MM.1S (cell line): ENCODE results near the gene ENOX2.

Experiments
- EZH2 ChIP-seq: fragments of 300-600 bp; sonication (generic); optimal IDR thresholded peaks from 2 replicates; pipeline ENCODE3; 2017; ENCODE audit warnings: low read depth, mild to moderate bottlenecking, antibody characterized with exemption, low read length, mixed read lengths
- EZH2phosphoT487 ChIP-seq: fragments of 300-600 bp; sonication (generic); IDR thresholded peaks from 2 replicates; pipeline ENCODE4 v1.6.1; 2018; ENCODE audit warnings: antibody characterized with exemption, low read length
- TF ChIP-seq, protein P1 (sequence below): fragments of 300-600 bp; sonication (generic); IDR thresholded peaks from 2 replicates; pipeline ENCODE4 v1.5.1; 2016; ENCODE audit warnings: antibody characterized with exemption, low read length, mixed read lengths

DNA sequence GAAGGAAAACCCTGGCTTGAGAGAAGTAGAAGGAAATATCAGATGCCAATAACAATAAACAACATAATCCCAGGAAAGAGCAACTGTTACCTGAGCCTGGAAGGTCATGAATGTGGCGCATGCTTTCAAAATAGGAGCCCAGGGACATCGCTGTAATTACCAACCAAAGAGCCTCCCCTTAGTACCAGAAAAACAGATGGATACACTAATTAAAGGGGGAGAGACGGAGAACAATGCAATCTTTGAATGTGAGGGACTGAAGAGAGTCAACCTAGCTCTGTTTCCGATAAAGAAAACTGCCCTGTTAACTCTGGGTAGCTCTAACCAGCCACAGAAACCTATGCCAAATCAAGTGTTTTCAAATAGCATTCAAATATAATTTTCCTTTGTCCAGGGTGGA is 161.4 kb downstream of the ENOX2 start:
- TF ChIP-seq, protein P1, sequence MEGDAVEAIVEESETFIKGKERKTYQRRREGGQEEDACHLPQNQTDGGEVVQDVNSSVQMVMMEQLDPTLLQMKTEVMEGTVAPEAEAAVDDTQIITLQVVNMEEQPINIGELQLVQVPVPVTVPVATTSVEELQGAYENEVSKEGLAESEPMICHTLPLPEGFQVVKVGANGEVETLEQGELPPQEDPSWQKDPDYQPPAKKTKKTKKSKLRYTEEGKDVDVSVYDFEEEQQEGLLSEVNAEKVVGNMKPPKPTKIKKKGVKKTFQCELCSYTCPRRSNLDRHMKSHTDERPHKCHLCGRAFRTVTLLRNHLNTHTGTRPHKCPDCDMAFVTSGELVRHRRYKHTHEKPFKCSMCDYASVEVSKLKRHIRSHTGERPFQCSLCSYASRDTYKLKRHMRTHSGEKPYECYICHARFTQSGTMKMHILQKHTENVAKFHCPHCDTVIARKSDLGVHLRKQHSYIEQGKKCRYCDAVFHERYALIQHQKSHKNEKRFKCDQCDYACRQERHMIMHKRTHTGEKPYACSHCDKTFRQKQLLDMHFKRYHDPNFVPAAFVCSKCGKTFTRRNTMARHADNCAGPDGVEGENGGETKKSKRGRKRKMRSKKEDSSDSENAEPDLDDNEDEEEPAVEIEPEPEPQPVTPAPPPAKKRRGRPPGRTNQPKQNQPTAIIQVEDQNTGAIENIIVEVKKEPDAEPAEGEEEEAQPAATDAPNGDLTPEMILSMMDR: no peak
- no peak for TF ChIP-seq EZH2
- no peak for TF ChIP-seq EZH2phosphoT487
